ENCODE data around the gene INTS3.

INTS3 gene

GRCh38 chr1:153768316-153769181 is 40.7 kb downstream of the INTS3 start:
- peaks cover 63% of the 10 kb centered on the region for H3K36me3 ChIP-seq
- H3K27me3 ChIP-seq, result no peaks in the 10 kb centered on the region
- H3K4me2 ChIP-seq, result peak overlapping the region; percentile 96
- H3K4me1 ChIP-seq, result peaks cover 84% of the 10 kb centered on the region
- H3K4me3 ChIP-seq, result peak overlapping the region; percentile 15; the same call in 1 of the 2 replicates
- peak overlapping the region; percentile 100 for H3K27ac ChIP-seq
- no peak for TF ChIP-seq Cebpa-rat (IDR thresholded peaks at IDR 0.05)
- H3K9me3 ChIP-seq, result no peaks in the 10 kb centered on the region
- peak overlapping the region; percentile 93 for H3K9ac ChIP-seq
- H4K20me1 ChIP-seq, result no peaks in the 10 kb centered on the region

- Histone ChIP-seq H3K4me3 (peak overlapping the region; percentile 83; the same call in 1 of the 2 replicates), H3K9me3 (no peaks in the 10 kb centered on the region), H3K4me2 (peak overlapping the region; percentile 96), H3K27me3 (no peaks in the 10 kb centered on the region), H3K4me1 (peaks cover 84% of the 10 kb centered on the region), H3K9ac (peak overlapping the region; percentile 93), H4K20me1 (no peaks in the 10 kb centered on the region), H3K27ac (peak overlapping the region; percentile 100), H3K36me3 (peaks cover 56% of the 10 kb centered on the region)
- no peak for TF ChIP-seq Cebpa-rat (IDR thresholded peaks at IDR 0.05)
Observed at GRCh38 chr1:153769221-153769620, 41.4 kb downstream of the INTS3 start.

GRCh38 chr1:153770797-153771196 is 42.9 kb downstream of the INTS3 start:
- Histone ChIP-seq H3K9ac (peak overlapping the region; percentile 93), H4K20me1 (no peaks in the 10 kb centered on the region), H3K27me3 (no peaks in the 10 kb centered on the region), H3K4me3 (peak overlapping the region; percentile 83), H3K36me3 (peaks cover 40% of the 10 kb centered on the region), H3K4me1 (peaks cover 87% of the 10 kb centered on the region), H3K9me3 (no peaks in the 10 kb centered on the region), H3K4me2 (peak overlapping the region; percentile 96), H3K27ac (peak overlapping the region; percentile 100)
- no peak for TF ChIP-seq Cebpa-rat (IDR thresholded peaks at IDR 0.05)

- H3K4me1 ChIP-seq, result peaks cover 90% of the 10 kb centered on the region
- no peaks in the 10 kb centered on the region for H3K9me3 ChIP-seq
- H4K20me1 ChIP-seq, result no peaks in the 10 kb centered on the region
- no peak for TF ChIP-seq Cebpa-rat (IDR thresholded peaks at IDR 0.05)
- peaks cover 36% of the 10 kb centered on the region for H3K36me3 ChIP-seq
- H3K27ac ChIP-seq, result peak overlapping the region; percentile 100
- H3K27me3 ChIP-seq, result no peaks in the 10 kb centered on the region
- peak overlapping the region; percentile 96 for H3K4me2 ChIP-seq
- H3K9ac ChIP-seq, result peak overlapping the region; percentile 93
- H3K4me3 ChIP-seq, result peak overlapping the region; percentile 83
Observed at GRCh38 chr1:153771261-153771660, 43.4 kb downstream of the INTS3 start.

DNA sequence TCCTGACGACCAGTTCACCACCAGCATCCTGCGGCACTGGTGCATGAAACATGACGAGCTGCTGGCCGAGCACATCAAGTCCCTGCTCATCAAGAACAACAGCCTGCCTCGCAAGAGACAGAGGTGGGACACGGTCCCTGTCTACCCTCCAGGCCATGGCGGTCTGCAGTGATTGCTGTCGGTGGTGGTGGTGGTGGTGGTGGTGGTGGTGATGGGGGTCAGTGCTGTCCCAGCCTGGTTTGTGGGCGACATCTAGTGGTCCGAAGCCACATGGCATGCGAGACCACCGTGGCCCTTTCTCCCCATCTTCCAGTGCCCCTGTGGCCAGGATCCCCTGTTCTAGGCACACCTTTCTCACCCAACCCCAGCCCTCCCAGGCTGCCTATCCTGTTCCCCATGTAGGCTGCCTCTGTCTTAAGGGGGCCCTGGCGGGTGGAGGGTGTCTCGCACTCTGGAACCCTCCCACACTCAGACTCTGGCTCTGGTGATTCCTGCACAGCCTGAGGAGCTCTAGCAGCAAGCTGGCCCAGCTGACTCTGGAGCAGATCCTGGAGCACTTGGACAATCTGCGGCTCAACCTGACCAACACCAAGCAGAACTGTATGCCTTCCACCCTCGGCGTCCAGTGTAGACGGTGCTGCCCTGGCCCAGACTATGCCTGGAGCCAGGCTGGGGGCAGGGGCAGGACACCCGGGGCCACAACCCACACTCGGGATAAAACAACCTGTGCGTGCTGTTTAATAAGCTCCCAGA is 44.2 kb downstream of the INTS3 start:
- peak overlapping the region; percentile 93 for H3K9ac ChIP-seq
- no peaks in the 10 kb centered on the region for H3K9me3 ChIP-seq
- H3K4me1 ChIP-seq, result peaks cover 90% of the 10 kb centered on the region
- no peaks in the 10 kb centered on the region for H4K20me1 ChIP-seq
- peak overlapping the region; percentile 83 for H3K4me3 ChIP-seq
- TF ChIP-seq Cebpa-rat (IDR thresholded peaks at IDR 0.05), result no peak
- H3K27me3 ChIP-seq, result no peaks in the 10 kb centered on the region
- peaks cover 29% of the 10 kb centered on the region for H3K36me3 ChIP-seq
- H3K27ac ChIP-seq, result peak overlapping the region; percentile 100
- H3K4me2 ChIP-seq, result peak overlapping the region; percentile 96

DNA sequence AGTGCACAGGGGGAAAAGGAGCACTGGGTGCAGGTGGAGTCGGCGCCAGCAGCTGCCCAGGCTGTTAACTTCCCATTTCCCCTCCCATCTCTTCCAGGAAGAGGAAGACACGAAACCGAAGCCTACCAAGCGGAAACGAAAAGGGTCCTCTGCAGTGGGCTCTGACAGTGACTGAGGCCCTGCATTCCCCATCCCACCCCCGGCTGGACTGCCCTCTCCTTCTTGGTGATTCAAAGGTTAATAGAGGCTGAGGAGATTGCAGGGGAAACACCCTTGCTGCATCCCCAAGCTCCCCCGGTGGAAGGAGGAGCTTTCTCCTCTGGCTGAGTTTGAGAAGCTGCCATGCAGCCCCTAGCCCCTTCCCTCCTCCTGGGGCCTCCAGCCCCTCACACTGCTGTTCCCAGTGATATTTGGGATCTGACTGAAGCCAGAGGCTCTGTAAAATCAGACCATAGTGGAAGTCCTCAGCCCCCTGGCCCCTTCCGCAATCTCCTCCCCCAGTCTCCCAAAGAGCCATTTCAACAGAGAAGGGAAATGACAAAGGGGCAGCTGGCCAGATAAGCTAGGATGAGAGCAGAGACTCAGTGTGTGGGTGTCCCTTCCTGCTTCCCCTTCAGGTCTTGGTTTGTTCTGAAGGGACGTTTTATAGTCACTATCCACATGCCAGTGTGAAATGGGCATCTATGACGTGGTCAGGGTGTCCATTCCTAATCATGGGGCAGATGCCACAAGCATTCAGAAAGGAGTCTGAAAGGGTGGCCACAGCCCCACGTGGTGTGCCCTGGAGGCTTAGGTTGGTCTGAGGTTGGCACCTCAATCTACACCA is 45.5 kb downstream of the INTS3 start:
- Histone ChIP-seq H3K9me3 (no peaks in the 10 kb centered on the region), H3K9ac (peak overlapping the region; percentile 93), H3K36me3 (peaks cover 22% of the 10 kb centered on the region), H3K4me3 (peak overlapping the region; percentile 83), H3K27ac (peak overlapping the region; percentile 100), H3K4me1 (peaks cover 90% of the 10 kb centered on the region), H4K20me1 (no peaks in the 10 kb centered on the region), H3K27me3 (no peaks in the 10 kb centered on the region), H3K4me2 (peak overlapping the region; percentile 96)
- TF ChIP-seq Cebpa-rat (IDR thresholded peaks at IDR 0.05), result no peak

DNA sequence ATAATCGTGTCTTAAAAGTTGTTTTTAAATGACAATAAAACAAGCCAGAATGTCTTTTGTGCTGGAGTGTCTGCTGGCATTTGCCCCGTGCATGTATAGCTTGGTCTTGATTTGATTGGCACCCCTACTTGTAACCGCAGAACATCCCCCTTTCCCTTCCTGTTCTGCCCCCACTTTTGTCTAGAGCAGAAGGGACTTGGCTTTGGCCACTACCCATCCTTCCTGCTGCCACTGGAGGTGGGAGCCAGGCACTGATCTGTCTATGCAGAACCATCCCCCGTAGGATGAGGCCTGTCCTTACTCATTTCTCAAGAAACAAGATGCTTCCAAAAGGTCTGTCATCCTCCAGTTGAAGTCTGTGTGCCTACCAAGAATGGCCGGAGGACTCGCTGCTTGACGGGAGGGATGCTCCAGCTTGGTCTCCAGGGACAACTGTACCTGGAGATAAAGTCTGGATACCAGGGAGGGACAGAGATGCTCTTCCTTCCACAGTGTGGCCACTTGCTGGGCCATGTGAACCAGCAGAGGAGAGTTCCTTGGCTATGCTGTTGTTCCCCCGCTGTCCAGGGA is 46.3 kb downstream of the INTS3 start:
- no peaks in the 10 kb centered on the region for H3K27me3 ChIP-seq
- no peaks in the 10 kb centered on the region for H3K9me3 ChIP-seq
- peak overlapping the region; percentile 93 for H3K9ac ChIP-seq
- H3K4me2 ChIP-seq, result peak overlapping the region; percentile 96
- H3K4me3 ChIP-seq, result peak overlapping the region; percentile 83
- H3K4me1 ChIP-seq, result peaks cover 86% of the 10 kb centered on the region
- H3K36me3 ChIP-seq, result peaks cover 22% of the 10 kb centered on the region
- no peak for TF ChIP-seq Cebpa-rat (IDR thresholded peaks at IDR 0.05)
- peak overlapping the region; percentile 100 for H3K27ac ChIP-seq
- no peaks in the 10 kb centered on the region for H4K20me1 ChIP-seq

DNA sequence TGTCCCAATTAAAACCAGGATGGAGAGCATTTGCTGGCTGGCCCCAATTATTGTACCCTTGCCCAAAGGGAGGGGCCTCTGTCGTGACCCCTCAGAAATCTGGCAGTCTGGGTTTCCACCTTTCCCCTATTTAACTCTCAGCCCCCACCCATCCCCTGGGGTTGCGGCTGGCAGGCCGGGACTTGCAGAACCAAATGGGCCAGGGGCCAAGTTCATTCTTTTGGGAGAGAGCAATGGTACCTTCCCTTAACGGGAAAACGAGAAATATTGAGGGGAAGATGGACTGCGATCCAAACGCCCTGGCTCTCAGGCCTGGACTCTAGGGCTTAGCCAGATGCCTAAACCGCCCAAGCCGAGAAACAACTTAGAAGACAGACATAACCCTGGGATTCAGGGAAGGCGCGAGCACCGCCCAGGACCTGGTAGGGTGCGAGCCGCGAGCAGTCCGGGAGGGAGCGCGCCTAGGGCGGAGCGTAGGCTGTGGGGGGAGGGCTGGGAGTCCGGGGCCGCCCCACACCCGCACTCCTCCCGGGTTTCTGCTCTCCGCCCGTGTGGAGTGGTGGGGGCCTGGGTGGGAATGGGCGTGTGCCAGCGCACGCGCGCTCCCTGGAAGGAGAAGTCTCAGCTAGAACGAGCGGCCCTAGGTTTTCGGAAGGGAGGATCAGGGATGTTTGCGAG is 47.1 kb downstream of the INTS3 start, which contains the start of gene SLC27A3:
TSS of gene SLC27A3 (plus strand) at position 628 of the 678 bp plus-strand sequence. CDS start 91 bp downstream, outside the sequence.
- Histone ChIP-seq H3K27me3 (no peaks in the 10 kb centered on the region), H3K9me3 (no peaks in the 10 kb centered on the region), H3K9ac (peak within 1 kb of the TSS; percentile 93), H3K36me3 (peaks cover 28% of the 10 kb centered on the region), H3K4me1 (peaks cover 78% of the 10 kb centered on the region), H3K4me2 (peak within 1 kb of the TSS; percentile 96), H3K4me3 (peak within 1 kb of the TSS; percentile 83), H3K27ac (peak within 1 kb of the TSS; percentile 100), H4K20me1 (no peaks in the 10 kb centered on the region)
- TF ChIP-seq Cebpa-rat (IDR thresholded peaks at IDR 0.05), result no peak

Measured in BLaER1 (cell line).